ENCODE data around the gene HACD3. TPM values are rescaled to one million over a fixed set of nuclear protein-coding genes. Genes with fewer than 3 reads are reported as not detected.

HACD3 gene
- polyA plus RNA-seq, 1 of the 3 experiments (the other 2 are of a cell fraction), result 45.7 TPM

GRCh38 chr15:65618560-65619109 lies 88.4 kb downstream of the HACD3 start:
- H3K36me3 ChIP-seq (replicated peaks in 1 of 2; ENCODE audit: control insufficient read depth in 1 of 2, insufficient read depth in 2 of 2, low read length in 1 of 2), result no peaks in the 10 kb centered on the region
- H3F3A ChIP-seq (replicated peaks; ENCODE audit: insufficient read depth), result peaks cover 6% of the 10 kb centered on the region
- H3K4me2 ChIP-seq, result no peak overlapping the region
- no peak overlapping the region for H2AFZ ChIP-seq (ENCODE audit: low read depth)
- 80% methylated on average over 5 of the region's 5 CpGs for WGBS (ENCODE audit: low lambda C conversion rate)
- no peaks in the 10 kb centered on the region for H3K9me3 ChIP-seq
- H3K79me2 ChIP-seq (ENCODE audit: insufficient read depth), result no peaks in the 10 kb centered on the region
- no peaks in the 10 kb centered on the region for H4K20me1 ChIP-seq (ENCODE audit: insufficient read depth)
- H3K4me1 ChIP-seq (ENCODE audit: control insufficient read depth in 1 of 2, insufficient read depth in 2 of 2, low read depth in 1 of 2, low read length in 1 of 2), result peaks cover 0 to 4% of the 10 kb centered on the region in 2 experiments; a peak in 2 of 4 replicates
- H3K9ac ChIP-seq, result no peak overlapping the region
- no peak overlapping the region for H3K27ac ChIP-seq (ENCODE audit: low read depth in 2 of 2, low read length in 1 of 2)
- no peak overlapping the region for H3K4me3 ChIP-seq (ENCODE audit: low read depth in 2 of 2, low read length in 1 of 2)
- H3K9me2 ChIP-seq, result no peaks in the 10 kb centered on the region
- no peaks in the 10 kb centered on the region for H3K27me3 ChIP-seq (ENCODE audit: insufficient read depth)
- TF ChIP-seq RFX5 (IDR thresholded peaks at IDR 0.05; ENCODE audit: low read length), result no peak
- no peak for TF ChIP-seq CTCF (IDR thresholded peaks at IDR 0.05)
- TF ChIP-seq FOXJ3 (CRISPR knock-in tag; IDR thresholded peaks at IDR 0.05), result no peak
- TF ChIP-seq MXI1 (IDR thresholded peaks at IDR 0.05; ENCODE audit: low read depth, low read length), result no peak
- no peak for TF ChIP-seq RCOR1 (IDR thresholded peaks at IDR 0.05; ENCODE audit: low read length)
- no peak for TF ChIP-seq SMC3 (IDR thresholded peaks at IDR 0.05; ENCODE audit: low read depth, low read length)
- TF ChIP-seq EZH2phosphoT487 (IDR thresholded peaks at IDR 0.05; ENCODE audit: borderline replicate concordance, low read depth), result no peak
- no peak for TF ChIP-seq GABPA (IDR thresholded peaks at IDR 0.05; ENCODE audit: low read depth)
- no peak for TF ChIP-seq EP300 (IDR thresholded peaks at IDR 0.05; ENCODE audit: borderline replicate concordance in 1 of 2, low read depth in 1 of 2, low read length in 1 of 2)
- TF ChIP-seq USF1 (IDR thresholded peaks at IDR 0.05; ENCODE audit: borderline replicate concordance, low read depth), result no peak
- TF ChIP-seq TAF1 (IDR thresholded peaks at IDR 0.05; ENCODE audit: borderline replicate concordance, low read depth, low read length), result no peak
- no peak for TF ChIP-seq RXRA (IDR thresholded peaks at IDR 0.05; ENCODE audit: borderline replicate concordance, low read depth)
- no peak for TF ChIP-seq MAX (IDR thresholded peaks at IDR 0.05; ENCODE audit: low read depth)
- TF ChIP-seq SIN3A (IDR thresholded peaks at IDR 0.05; ENCODE audit: borderline replicate concordance, low read depth, low read length), result no peak
- TF ChIP-seq RAD21 (IDR thresholded peaks at IDR 0.05; ENCODE audit: low read length), result no peak
- no peak for TF ChIP-seq ZBTB33 (IDR thresholded peaks at IDR 0.05; ENCODE audit: borderline replicate concordance, low read depth)
- no peak for TF ChIP-seq FOSL2 (IDR thresholded peaks at IDR 0.05; ENCODE audit: borderline replicate concordance, low read depth)
- DNase-seq, result no peak
- ChIA-PET CTCF (interaction anchor here (0.7 to 1.8 kb wide), 3 partner anchors 8 to 20 kb away, joined by 3 to 11 read pairs (median 3); partner anchors contain the start of gene INTS14), POLR2A (no interaction called here)

All from SK-N-SH (cell line).